NCI-H345 treated with DMSO at 0.1 percent for 48 hours (cell line): ENCODE measurements around the gene ELAC2.

Source experiments
- DNase-seq: peaks from one replicate; lab custom pipeline; 2025; ENCODE audit not compliant: unreplicated experiment; lab: John Stamatoyannopoulos, UW

ELAC2 gene

DNA sequence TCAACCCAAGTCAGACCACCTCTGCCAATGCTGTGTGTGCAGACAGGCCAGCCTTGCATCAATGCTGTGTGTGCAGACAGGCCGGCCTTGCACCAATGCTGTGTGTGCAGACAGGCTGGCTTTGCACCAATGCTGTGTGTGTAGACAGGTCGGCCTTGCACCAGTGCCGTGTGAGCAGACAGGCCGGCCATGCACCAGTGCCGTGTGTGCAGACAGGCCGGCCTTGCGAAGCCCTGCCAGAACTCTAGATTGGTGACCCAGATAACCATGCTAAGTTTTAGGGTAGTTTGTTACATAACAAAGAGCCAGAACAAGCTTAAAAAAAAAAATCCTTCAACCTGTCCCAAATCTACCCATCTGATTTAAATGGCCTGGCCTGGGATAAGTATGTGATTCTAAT is 54.3 kb downstream of the ELAC2 start:
- DNase-seq = no peak

DNA sequence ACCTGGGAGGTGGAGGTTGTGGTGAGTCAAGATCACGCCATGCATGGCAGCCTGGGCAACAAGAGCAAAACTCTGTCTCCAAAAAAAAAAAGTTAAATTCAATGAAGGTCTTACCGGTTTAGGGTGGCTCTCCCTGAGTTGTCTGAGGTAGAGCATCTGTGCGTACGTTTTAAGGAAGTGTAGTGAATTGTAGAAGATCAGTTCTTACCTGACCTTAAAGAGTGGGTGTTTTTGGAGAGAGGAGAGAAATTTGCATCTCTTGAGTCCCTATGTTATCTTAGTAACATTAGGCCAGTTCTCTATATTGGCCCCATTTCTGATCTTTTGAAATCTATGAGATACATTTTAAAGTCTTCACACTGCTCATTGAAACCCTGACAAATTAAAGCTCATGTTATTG is 56.2 kb downstream of the ELAC2 start:
- no peak for DNase-seq

DNA sequence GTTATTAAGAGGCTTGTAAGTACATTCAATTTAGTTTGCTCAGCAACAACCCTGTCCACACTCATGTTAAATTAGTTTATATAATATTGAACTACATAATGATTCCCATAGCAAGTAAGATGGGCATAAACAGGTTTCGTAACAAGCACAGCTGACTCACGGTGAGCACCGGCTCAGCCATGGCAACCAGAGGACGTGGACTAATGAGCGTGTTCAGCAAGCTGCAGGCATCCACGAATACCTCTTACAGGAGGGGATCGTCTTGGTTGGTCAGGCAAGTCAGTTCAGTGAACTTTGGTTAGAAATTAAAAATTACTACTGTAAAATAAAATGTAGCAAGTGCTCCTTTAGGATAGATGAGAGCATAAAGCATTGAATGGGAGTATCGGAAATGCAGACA is 58.4 kb downstream of the ELAC2 start:
- no peak for DNase-seq

DNA sequence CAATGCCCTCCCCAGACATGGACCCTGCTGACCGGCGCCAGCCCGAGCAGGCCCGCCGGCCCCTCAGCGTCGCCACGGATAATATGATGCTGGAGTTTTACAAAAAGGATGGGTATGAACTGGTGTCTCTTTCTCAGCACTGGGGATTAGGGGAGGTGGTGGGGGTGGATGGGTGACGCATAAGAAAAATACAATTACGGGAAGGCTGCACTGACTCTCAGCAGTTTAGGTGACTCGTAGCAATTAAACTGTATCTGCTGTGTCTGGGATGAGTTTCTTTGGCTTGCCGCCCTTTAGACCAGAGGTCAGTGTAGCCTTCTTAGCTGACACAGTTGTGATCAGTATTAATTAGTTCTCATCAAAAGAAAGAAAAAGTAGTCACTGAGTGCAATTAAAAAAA is 59.0 kb downstream of the ELAC2 start:
- no peak for DNase-seq

DNA sequence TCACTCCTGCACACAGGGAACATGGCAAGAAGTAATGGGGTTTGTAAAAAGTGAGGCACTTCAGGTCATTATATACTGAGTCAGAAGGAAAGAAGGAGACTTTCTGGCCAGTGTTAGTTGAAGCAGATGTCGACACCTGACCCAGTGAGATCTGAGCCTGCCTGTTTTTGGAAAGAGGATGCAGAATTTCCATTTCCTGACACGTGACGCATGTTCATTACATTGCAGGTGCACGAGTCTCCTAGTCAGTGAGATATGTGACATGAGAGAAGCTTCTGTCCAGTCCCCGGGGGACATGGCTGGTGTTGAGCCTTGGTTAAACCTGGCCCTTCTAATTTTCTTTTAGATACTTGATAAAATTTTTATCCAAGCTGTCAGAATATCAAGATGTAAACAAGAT is 62.3 kb downstream of the ELAC2 start:
- DNase-seq = no peak

DNA sequence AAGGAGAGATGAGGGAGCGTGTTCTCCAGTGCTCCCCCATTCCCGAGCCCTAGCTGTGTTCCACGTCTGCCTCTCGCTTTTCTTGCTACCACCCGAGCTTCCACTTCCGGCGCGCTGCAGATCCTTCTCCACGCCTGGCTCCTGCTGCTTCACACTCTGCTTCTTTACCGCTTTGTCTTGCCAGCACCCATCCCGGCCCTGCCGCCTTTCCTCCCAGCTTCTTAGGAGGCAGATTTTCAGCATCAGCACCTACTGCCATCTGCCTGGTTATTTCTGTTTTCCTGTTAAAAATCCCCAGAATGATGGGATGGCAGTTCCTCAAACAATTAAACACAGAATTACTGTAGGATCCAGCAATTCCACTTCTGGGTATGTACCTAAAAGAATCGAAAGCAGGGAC is 64.7 kb downstream of the ELAC2 start:
- DNase-seq = no peak

DNA sequence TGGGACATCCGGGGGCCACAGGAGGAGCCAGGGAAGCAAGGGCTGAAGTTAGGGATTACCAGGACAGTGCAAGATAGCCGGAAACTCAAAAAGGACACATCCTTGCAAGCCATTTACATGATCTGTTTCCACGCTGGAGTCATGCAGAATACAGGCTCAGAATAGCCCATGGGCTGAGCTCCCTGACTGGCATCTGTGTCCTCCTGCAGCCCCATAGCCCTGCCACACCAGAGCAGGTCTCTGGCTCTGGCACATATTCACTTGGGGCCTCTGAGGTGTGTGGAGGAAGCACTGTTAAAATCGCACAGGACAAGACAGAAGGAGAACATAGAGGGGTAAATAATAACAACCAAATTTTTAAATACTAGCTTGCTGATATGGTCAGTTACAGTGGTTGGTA is 65.8 kb downstream of the ELAC2 start:
- no peak for DNase-seq

DNA sequence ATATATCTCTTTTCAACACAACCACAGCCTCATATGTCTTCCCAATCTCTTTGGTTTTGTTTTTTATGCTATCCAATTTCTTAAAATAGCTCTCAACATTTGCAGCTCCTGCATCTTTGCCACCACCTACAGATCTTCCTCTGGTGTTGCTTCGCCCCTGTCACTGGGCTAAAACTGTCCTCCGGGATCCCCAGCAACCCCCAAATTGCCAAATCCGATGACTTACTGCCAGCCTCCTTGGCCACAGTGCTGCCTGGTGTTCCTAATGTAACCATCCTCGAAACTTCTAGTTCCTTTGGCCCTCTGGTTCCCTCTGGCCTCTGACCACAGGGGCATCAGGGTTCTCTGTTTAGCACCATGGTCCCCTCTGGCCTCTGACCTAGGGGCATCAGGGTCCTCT is 70.8 kb downstream of the ELAC2 start:
- DNase-seq = no peak
